HuH-7.5 (cell line): ENCODE data around the gene ADAMTSL5.
"Not testable (repeated sequence)": the region's sequence is repeated elsewhere in the genome, so short reads cannot be mapped to it uniquely, and the experiment has no call there.

Experiments
- DNase-seq: peaks from one replicate; pipeline ENCODE4 v3.0.0; 2011; ENCODE audit warnings: low spot score

Gene ADAMTSL5

GRCh38 chr19:1481893-1482360 is 30.9 kb downstream of the ADAMTSL5 start:
- DNase-seq: no peak

- DNase-seq: no peak
These were observed 31.5 kb downstream of the ADAMTSL5 start for GRCh38 chr19:1481224-1481892.

- DNase-seq: peak; percentile 99
These were observed 33.7 kb downstream of the ADAMTSL5 start, which contains the start of gene C19orf25 for GRCh38 chr19:1478934-1479707. TSS of gene C19orf25 (minus strand) at chr19:1479215. CDS start at chr19:1478903, 312 bp downstream.

GRCh38 chr19:1477056-1477455 is 35.8 kb downstream of the ADAMTSL5 start:
- not testable (repeated sequence) for DNase-seq

- no peak for DNase-seq
These were observed 36.9 kb downstream of the ADAMTSL5 start for GRCh38 chr19:1475751-1476437.

- no peak for DNase-seq
These were observed 38.0 kb downstream of the ADAMTSL5 start for GRCh38 chr19:1474765-1475351.

GRCh38 chr19:1474011-1474764 is 38.6 kb downstream of the ADAMTSL5 start:
- DNase-seq: no peak

GRCh38 chr19:1473085-1473851 is 39.6 kb downstream of the ADAMTSL5 start:
- DNase-seq: no peak

GRCh38 chr19:1472231-1473084 is 40.4 kb downstream of the ADAMTSL5 start:
- DNase-seq: no peak

GRCh38 chr19:1471515-1472160 is 41.2 kb downstream of the ADAMTSL5 start:
- DNase-seq: no peak

- DNase-seq: peak; percentile 89
These were observed 41.8 kb downstream of the ADAMTSL5 start for GRCh38 chr19:1471010-1471514.

- peak; percentile 95 for DNase-seq
These were observed 42.4 kb downstream of the ADAMTSL5 start for GRCh38 chr19:1470305-1471009.

GRCh38 chr19:1470055-1470304 is 42.8 kb downstream of the ADAMTSL5 start:
- no peak for DNase-seq

- peak; percentile 90 for DNase-seq
These were observed 43.4 kb downstream of the ADAMTSL5 start for GRCh38 chr19:1469255-1470054.

- DNase-seq: peak; percentile 94
These were observed 44.0 kb downstream of the ADAMTSL5 start for GRCh38 chr19:1468821-1469254.

- DNase-seq: no peak
These were observed 44.5 kb downstream of the ADAMTSL5 start for GRCh38 chr19:1468274-1468820.

- no peak for DNase-seq
These were observed 45.1 kb downstream of the ADAMTSL5 start for GRCh38 chr19:1467490-1468273.
